OCI-LY1 (cell line): ENCODE measurements around the gene DMRT1.
A peak's percentile ranks its signal among the peaks of the same experiment; 100 is the strongest.

ENCODE experiments used
- CTCF ChIP-seq: fragments of 200-600 bp; sonication (generic), shearing (Covaris generic); IDR thresholded peaks from 2 replicates; pipeline ENCODE4 v1.5.1; 2017; ENCODE audit warnings: mild to moderate bottlenecking, antibody characterized with exemption, low read length, moderate library complexity, mixed read lengths
- EZH2 ChIP-seq: fragments of 200-600 bp; sonication (generic), shearing (Covaris generic); IDR thresholded peaks from 2 replicates; pipeline ENCODE4 v1.8.0; 2017; ENCODE audit warnings: borderline replicate concordance, mixed run types, mild to moderate bottlenecking, antibody characterized with exemption, low read length, moderate library complexity, mixed read lengths

- TF ChIP-seq CTCF, result peak; percentile 28; the same call in 1 of the 2 replicates
- TF ChIP-seq EZH2, result no peak
Observed at GRCh38 chr9:882416-882924, 41.0 kb downstream of the DMRT1 start.
